PFSK-1 (cell line): Measurements from ENCODE around the gene ZFAND3.

ENCODE experiments used
- FOXP2 ChIP-seq: optimal IDR thresholded peaks from 2 replicates; pipeline ENCODE3; 2011; ENCODE audit warnings: borderline replicate concordance, control low read depth, inconsistent platforms; ENCODE audit not compliant: insufficient read depth; ENCODE audit errors: extremely low read length, extremely low read depth
- POLR2AphosphoS5 ChIP-seq: IDR thresholded peaks from 2 replicates; pipeline ENCODE4 v1.6.1; 2012; ENCODE audit warnings: low read depth, mild to moderate bottlenecking, control low read depth, low read length, moderate library complexity
- REST ChIP-seq, 2 experiments: IDR thresholded peaks; 2 replicates each; pipeline versions ENCODE4 v1.6.1 to v1.8.0; 2011 to 2012; ENCODE audit warnings: low read depth in 2 of 2, low read length in 2 of 2, control low read depth in 1 of 2, inconsistent platforms in 1 of 2, mild to moderate bottlenecking in 1 of 2, moderate library complexity in 1 of 2; ENCODE audit not compliant: insufficient read depth in 1 of 2
- SIN3A ChIP-seq: IDR thresholded peaks from 2 replicates; pipeline ENCODE4 v1.6.1; 2012; ENCODE audit warnings: mild to moderate bottlenecking, low read length, moderate library complexity, borderline replicate concordance; ENCODE audit not compliant: insufficient read depth
- TAF1 ChIP-seq: IDR thresholded peaks from 2 replicates; pipeline ENCODE4 v1.6.1; 2012; ENCODE audit warnings: low read length, control low read depth, borderline replicate concordance; ENCODE audit not compliant: insufficient read depth

The ZFAND3 gene

GRCh38 chr6:37985355-37985754, 165.8 kb downstream of the ZFAND3 start:
- TF ChIP-seq FOXP2 (no peak), TAF1 (no peak), REST (IDR thresholded peaks at IDR 0.05; ENCODE audit: insufficient read depth in 1 of 2, low read depth in 2 of 2, low read length in 2 of 2) (no peak), POLR2AphosphoS5 (no peak), SIN3A (no peak)

GRCh38 chr6:37987018-37987417, 167.5 kb downstream of the ZFAND3 start:
- TF ChIP-seq TAF1 (no peak), REST (IDR thresholded peaks at IDR 0.05; ENCODE audit: insufficient read depth in 1 of 2, low read depth in 2 of 2, low read length in 2 of 2) (no peak), FOXP2 (no peak), SIN3A (no peak), POLR2AphosphoS5 (no peak)

- TF ChIP-seq POLR2AphosphoS5: no peak
- no peak for TF ChIP-seq SIN3A
- TF ChIP-seq TAF1: no peak
- no peak for TF ChIP-seq FOXP2
- TF ChIP-seq REST (IDR thresholded peaks at IDR 0.05; ENCODE audit: insufficient read depth in 1 of 2, low read depth in 2 of 2, low read length in 2 of 2): no peak
These were observed 168.0 kb downstream of the ZFAND3 start for GRCh38 chr6:37987559-37987958.

GRCh38 chr6:37988127-37988526, 168.6 kb downstream of the ZFAND3 start:
- TF ChIP-seq FOXP2 (no peak), SIN3A (no peak), POLR2AphosphoS5 (no peak), TAF1 (no peak), REST (IDR thresholded peaks at IDR 0.05; ENCODE audit: insufficient read depth in 1 of 2, low read depth in 2 of 2, low read length in 2 of 2) (no peak)

GRCh38 chr6:37988696-37989095, 169.2 kb downstream of the ZFAND3 start:
- TF ChIP-seq FOXP2 (no peak), REST (IDR thresholded peaks at IDR 0.05; ENCODE audit: insufficient read depth in 1 of 2, low read depth in 2 of 2, low read length in 2 of 2) (no peak), TAF1 (no peak)
